Body of pancreas (tissue), 4 donors: ENCODE results near the gene REM2. TPM values are rescaled to one million over a fixed set of nuclear protein-coding genes. Genes with fewer than 3 reads are reported as not detected.

ENCODE experiments used
- ATAC-seq: fragments of 150-250 bp; one replicate; pipeline ENCODE4 v1.9.1; 2016
- DNase-seq, 4 donors: peaks; one replicate each; pipeline ENCODE4 v3.0.0-alpha.2; 2019
- H3K27ac ChIP-seq, 4 donors: fragments of 200-600 bp; sonication (generic); 1 replicate in 3 of 4; 2 replicates in 1 of 4; pipeline versions ENCODE4 v1.5.1 to v1.6.1; 2016 to 2019; ENCODE audit warnings: mild to moderate bottlenecking in 1 of 4, mixed read lengths in 1 of 4, moderate library complexity in 1 of 4
- H3K27me3 ChIP-seq, 2 donors: fragments of 200-600 bp; sonication (generic); one replicate each; pipeline ENCODE4 v1.6.0; 2016; ENCODE audit warnings: mild to moderate bottlenecking in 1 of 2
- H3K36me3 ChIP-seq, 2 donors: fragments of 200-600 bp; sonication (generic); replicated peaks in 1 of 2; 2 replicates each; pipeline ENCODE4 v1.5.1; 2016; ENCODE audit warnings: low read depth in 2 of 2; ENCODE audit not compliant: insufficient read depth in 1 of 2
- H3K4me1 ChIP-seq: fragments of 200-600 bp; sonication (generic); one replicate; pipeline ENCODE4 v1.6.0; 2016
- H3K4me3 ChIP-seq, 2 donors: fragments of 200-600 bp; sonication (generic); 1 replicate in 1 of 2; 2 replicates in 1 of 2; pipeline ENCODE4 v1.5.1; 2016 to 2019
- H3K9me3 ChIP-seq, 3 donors: fragments of 200-600 bp; sonication (generic); 1 replicate in 2 of 3; 2 replicates in 1 of 3; pipeline ENCODE4 v1.5.1; 2016
- CTCF ChIP-seq, 7 experiments: fragments of 450-650 bp in 4 of 7; fragments of 200-600 bp in 3 of 7; sonication (generic) in 3 of 7; IDR thresholded peaks; one replicate each; pipeline ENCODE4 v1.5.1; 2016 to 2019; ENCODE audit warnings: antibody characterized with exemption in 7 of 7
- POLR2A ChIP-seq, 3 donors: fragments of 450-650 bp; IDR thresholded peaks; one replicate each; pipeline ENCODE4 v1.6.1; 2016; ENCODE audit warnings: antibody characterized with exemption in 3 of 3, mild to moderate bottlenecking in 2 of 3
- WGBS, 2 donors: methylation state at CpG; one replicate each; pipeline ENCODE4 v1.1.5; 2017; 5-methylcytosine and 5-hydroxymethylcytosine counted together
- intact Hi-C: fragments of 100-400 bp; cut with DNase I; formaldehyde crosslinking; loops from one replicate; pipeline ENCODE4 v1.15.1; 2023
- total RNA-seq, 2 donors: library from RNA; depleted of rRNA; stranded (reverse); fragments of >200 nt; gene quantifications; one replicate each; pipeline ENCODE4 v1.1.0, GENCODE V29; 2016

REM2 gene
- total RNA-seq, 2 donors from 2014 or later = not detected

- Histone ChIP-seq H3K27me3 (no peaks in the 10 kb centered on the region), H3K4me1 (peaks cover 17% of the 10 kb centered on the region), H3K4me3 (no peak overlapping the region), H3K36me3 (peaks cover 15 to 18% of the 10 kb centered on the region in 2 donors), H3K9me3 (no peaks in the 10 kb centered on the region), H3K27ac (no peak overlapping the region)
- DNase-seq (peak in 3 of 4 donors; percentile 21 to 52 (median 28)), ATAC-seq (peak; percentile 59)
- intact Hi-C loops = no loop called here
- 51 to 53% methylated on average over 3 of the region's 3 CpGs for WGBS, 2 donors
- no peak for TF ChIP-seq POLR2A (IDR thresholded peaks at IDR 0.05)
- TF ChIP-seq CTCF (IDR thresholded peaks at IDR 0.05) = peak; percentile 14 to 43 (median 35)
Observed at GRCh38 chr14:22900081-22900799, 17.2 kb downstream of the REM2 start.

GRCh38 chr14:22901799-22902198 lies 18.8 kb downstream of the REM2 start:
- Histone ChIP-seq H3K4me3 (no peak overlapping the region), H3K27me3 (no peaks in the 10 kb centered on the region), H3K4me1 (peaks cover 17% of the 10 kb centered on the region), H3K9me3 (no peaks in the 10 kb centered on the region), H3K27ac (no peak overlapping the region), H3K36me3 (peaks cover 28 to 30% of the 10 kb centered on the region in 2 donors)
- intact Hi-C loops = no loop called here
- ATAC-seq (no peak), DNase-seq (no peak)
- TF ChIP-seq POLR2A (IDR thresholded peaks at IDR 0.05) (no peak), CTCF (IDR thresholded peaks at IDR 0.05) (no peak)
- WGBS, 2 donors = 94 to 98% methylated on average over 7 of the region's 7 CpGs

- 36 to 43% methylated on average over 2 of the region's 2 CpGs for WGBS, 2 donors
- intact Hi-C loops = no loop called here
- peaks cover 17% of the 10 kb centered on the region for H3K4me1 ChIP-seq
- no peaks in the 10 kb centered on the region for H3K9me3 ChIP-seq
- no peak for ATAC-seq
- no peaks in the 10 kb centered on the region for H3K27me3 ChIP-seq
- H3K4me3 ChIP-seq = no peak overlapping the region
- TF ChIP-seq CTCF (IDR thresholded peaks at IDR 0.05) (no peak), POLR2A (IDR thresholded peaks at IDR 0.05) (no peak)
- H3K27ac ChIP-seq = peak overlapping the region in 3 of 4 donors; percentile 51 to 64 (median 63)
- DNase-seq = no peak
- peaks cover 34% of the 10 kb centered on the region in 2 donors for H3K36me3 ChIP-seq
Observed at GRCh38 chr14:22903742-22904087, 20.7 kb downstream of the REM2 start.

GRCh38 chr14:22905627-22906026 lies 22.6 kb downstream of the REM2 start:
- TF ChIP-seq POLR2A (IDR thresholded peaks at IDR 0.05) = no peak
- TF ChIP-seq CTCF (IDR thresholded peaks at IDR 0.05) = no peak
- intact Hi-C loops = no loop called here
- WGBS, 2 donors = 94% methylated on average over 4 of the region's 4 CpGs
- peaks cover 17% of the 10 kb centered on the region for H3K4me1 ChIP-seq
- H3K9me3 ChIP-seq = no peaks in the 10 kb centered on the region
- peaks cover 34 to 44% of the 10 kb centered on the region in 2 donors for H3K36me3 ChIP-seq
- no peak overlapping the region for H3K27ac ChIP-seq
- H3K4me3 ChIP-seq = no peak overlapping the region
- DNase-seq (no peak), ATAC-seq (no peak)
- H3K27me3 ChIP-seq = no peaks in the 10 kb centered on the region

- Histone ChIP-seq H3K9me3 (no peaks in the 10 kb centered on the region), H3K4me1 (peaks cover 17% of the 10 kb centered on the region), H3K4me3 (no peak overlapping the region), H3K36me3 (peaks cover 30 to 39% of the 10 kb centered on the region in 2 donors), H3K27me3 (no peaks in the 10 kb centered on the region), H3K27ac (no peak overlapping the region)
- WGBS, 2 donors = 94 to 99% methylated on average over 20 of the region's 20 CpGs
- DNase-seq (no peak), ATAC-seq (no peak)
- intact Hi-C loops = no loop called here
- TF ChIP-seq CTCF (IDR thresholded peaks at IDR 0.05) = no peak
- TF ChIP-seq POLR2A (IDR thresholded peaks at IDR 0.05) = no peak
Observed at GRCh38 chr14:22906073-22906472, 23.1 kb downstream of the REM2 start.
